ENCODE measurements around the gene FNBP1L.
"Not testable (repeated sequence)": the region's sequence is repeated elsewhere in the genome, so short reads cannot be mapped to it uniquely, and the experiment has no call there.

Gene FNBP1L

DNA sequence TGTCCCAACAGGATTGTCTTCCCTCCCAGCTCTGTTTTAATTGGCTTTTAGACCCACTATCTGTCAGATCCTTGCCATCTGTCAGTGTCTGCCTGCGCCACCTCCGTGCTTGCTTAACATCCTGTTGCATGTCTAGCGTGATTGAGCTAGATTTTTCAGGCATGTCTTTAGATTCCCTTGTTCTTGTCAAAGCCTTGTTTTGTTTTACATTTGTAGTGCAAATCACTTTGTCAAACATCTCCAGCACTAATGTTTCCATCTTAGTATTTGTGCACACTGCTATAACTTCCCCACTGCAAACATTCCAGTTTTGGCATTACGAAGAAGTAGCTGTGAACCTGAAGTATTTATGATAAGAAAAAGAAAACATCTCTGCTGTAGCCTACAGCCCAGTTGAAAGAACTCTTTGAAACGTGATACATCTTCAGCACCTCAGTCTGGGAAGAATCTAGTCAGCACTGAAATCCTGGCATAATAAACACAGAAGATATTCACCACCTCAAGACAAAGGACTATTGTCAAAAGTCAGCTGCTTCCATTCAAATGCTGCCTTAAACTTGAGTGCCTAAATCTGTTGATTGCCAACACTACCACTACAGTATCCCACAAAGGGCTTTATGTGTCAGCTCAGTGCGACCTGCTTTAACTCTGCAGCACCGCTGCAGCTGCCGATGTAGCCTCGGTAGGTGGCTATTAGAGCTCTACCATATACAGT, 105.0 kb downstream of the FNBP1L start:
- H3K36me3 ChIP-seq (ENCODE audit: insufficient read depth, low read length): peaks cover 78% of the 10 kb centered on the region

DNA sequence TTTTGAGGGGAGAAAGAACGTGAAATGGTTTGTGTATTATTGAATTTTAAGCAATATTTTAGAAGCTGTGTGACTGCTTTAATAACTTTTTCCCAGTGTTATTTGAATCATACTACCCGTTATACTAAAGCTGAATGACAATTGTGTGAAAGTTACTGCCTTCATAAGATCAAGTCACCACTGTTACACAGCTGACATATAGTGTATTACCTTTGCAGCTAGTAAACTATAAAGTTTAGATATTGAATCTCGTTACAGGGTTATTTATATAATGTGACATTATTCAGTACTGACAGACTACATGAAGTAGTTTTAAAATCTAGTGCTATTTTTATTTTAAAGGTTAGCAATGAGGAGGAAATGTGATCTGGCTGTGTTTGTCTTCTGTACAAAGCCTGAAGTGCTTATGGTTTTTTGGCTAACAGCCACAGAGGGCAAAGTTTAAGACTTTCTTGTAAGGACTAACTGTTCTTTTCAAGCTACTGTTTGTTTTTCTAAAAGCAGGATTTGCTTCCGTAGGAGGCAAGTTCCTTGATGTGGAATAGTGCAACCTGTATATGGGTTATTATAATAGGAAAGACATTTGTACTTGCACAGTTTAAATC, 106.1 kb downstream of the FNBP1L start:
- H3K4me1 ChIP-seq (ENCODE audit: insufficient read depth, low read length): peaks cover 23% of the 10 kb centered on the region
- not testable (repeated sequence) for H3K4me3 ChIP-seq (ENCODE audit: low read length); H3K27ac ChIP-seq (ENCODE audit: low read depth, low read length); H3K9me3 ChIP-seq (ENCODE audit: insufficient read depth, low read depth, low read length); H3K9ac ChIP-seq (ENCODE audit: low read depth, low read length); H3K27me3 ChIP-seq (ENCODE audit: insufficient read depth, low read length)
- peaks cover 67% of the 10 kb centered on the region for H3K36me3 ChIP-seq (ENCODE audit: insufficient read depth, low read length)
- WGBS: 83% methylated on average over 2 of the region's 4 CpGs

More for the DNA sequence above, 105.0 kb downstream of the FNBP1L start:
- Histone ChIP-seq H3K27me3 (ENCODE audit: insufficient read depth, low read length) (no peaks in the 10 kb centered on the region), H3K9me3 (ENCODE audit: insufficient read depth, low read depth, low read length) (no peaks in the 10 kb centered on the region), H3K27ac (ENCODE audit: low read depth, low read length) (peak overlapping the region; percentile 52; the same call in 1 of the 2 replicates), H3K4me3 (ENCODE audit: low read length) (no peak overlapping the region), H3K9ac (ENCODE audit: low read depth, low read length) (no peak overlapping the region), H3K4me1 (ENCODE audit: insufficient read depth, low read length) (peaks cover 23% of the 10 kb centered on the region)
- WGBS: 60% methylated on average over 9 of the region's 9 CpGs

DNA sequence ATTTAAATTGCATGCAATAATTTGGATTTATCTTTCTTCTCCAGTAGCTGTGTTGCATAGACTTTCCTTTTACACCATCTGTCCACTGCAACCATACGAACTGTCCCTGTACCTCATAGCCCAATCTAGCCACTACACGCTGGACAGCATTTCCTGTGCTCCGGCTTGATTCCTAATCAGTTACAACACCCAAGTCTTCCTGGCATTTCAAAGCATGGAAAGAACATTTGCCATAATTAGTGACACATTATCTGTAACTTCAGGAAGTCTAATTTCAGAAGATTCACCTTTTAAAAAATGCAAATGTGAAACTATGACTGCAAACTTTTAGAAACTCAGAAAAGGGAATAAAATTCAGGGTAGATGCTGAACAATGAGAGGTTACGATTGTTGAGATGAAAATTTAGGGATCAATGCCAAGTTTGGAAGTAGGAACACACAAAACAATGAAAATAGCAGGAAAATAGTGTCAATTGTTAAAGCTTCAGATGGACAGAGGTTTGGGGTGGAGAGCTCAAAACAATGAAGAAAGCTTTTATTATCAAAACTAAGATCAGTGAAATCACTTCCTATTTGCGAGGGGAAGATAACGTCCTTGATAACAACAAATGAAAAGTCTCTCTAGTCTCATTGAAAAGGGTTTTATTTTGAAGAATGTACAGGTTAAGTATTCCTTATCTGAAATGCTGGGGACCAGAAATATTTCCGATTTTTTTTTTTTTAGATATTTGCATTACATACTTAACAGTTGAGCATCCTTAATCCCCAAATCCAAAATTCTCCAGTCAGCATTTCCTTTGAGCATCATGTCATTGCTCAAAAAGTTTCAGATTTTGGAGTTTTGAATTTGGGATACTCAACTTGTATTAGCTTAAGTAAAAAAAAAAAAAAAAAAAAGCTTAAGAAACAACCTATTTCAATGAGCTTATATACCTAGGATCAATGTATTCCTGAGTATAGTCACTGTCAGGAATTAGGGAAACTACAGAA, 107.3 kb downstream of the FNBP1L start:
- Histone ChIP-seq H3K27me3 (ENCODE audit: insufficient read depth, low read length) (no peaks in the 10 kb centered on the region), H3K27ac (ENCODE audit: low read depth, low read length) (no peak overlapping the region), H3K4me1 (ENCODE audit: insufficient read depth, low read length) (peaks cover 23% of the 10 kb centered on the region), H3K9ac (ENCODE audit: low read depth, low read length) (no peak overlapping the region), H3K4me3 (ENCODE audit: low read length) (no peak overlapping the region), H3K9me3 (ENCODE audit: insufficient read depth, low read depth, low read length) (no peaks in the 10 kb centered on the region), H3K36me3 (ENCODE audit: insufficient read depth, low read length) (peaks cover 64% of the 10 kb centered on the region)
- WGBS: 93% methylated on average over 7 of the region's 7 CpGs

DNA sequence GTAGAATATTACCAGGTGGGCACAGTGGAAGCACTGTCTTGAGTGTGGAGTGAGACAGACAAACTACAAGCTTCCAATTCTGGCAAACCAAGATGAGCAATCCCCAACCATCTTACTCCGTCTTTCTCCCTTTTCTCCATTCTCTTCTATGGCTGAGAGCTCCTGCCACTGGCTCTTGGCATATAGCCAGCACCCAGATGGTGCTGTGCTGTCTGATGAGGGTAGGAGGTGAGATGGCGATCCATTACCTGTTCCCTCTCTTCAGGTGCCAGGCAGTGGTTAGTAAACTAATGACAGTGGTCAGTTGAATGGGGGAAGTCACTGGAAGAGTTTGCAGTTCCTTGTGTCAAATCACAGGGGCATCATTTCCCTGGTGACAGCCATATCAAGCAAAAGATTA, 108.4 kb downstream of the FNBP1L start:
- no peak overlapping the region for H3K27ac ChIP-seq (ENCODE audit: low read depth, low read length)
- no peaks in the 10 kb centered on the region for H3K27me3 ChIP-seq (ENCODE audit: insufficient read depth, low read length)
- H3K9me3 ChIP-seq (ENCODE audit: insufficient read depth, low read depth, low read length): no peaks in the 10 kb centered on the region
- WGBS: 97% methylated on average over 2 of the region's 2 CpGs
- no peak overlapping the region for H3K4me3 ChIP-seq (ENCODE audit: low read length)
- peaks cover 64% of the 10 kb centered on the region for H3K36me3 ChIP-seq (ENCODE audit: insufficient read depth, low read length)
- no peak overlapping the region for H3K9ac ChIP-seq (ENCODE audit: low read depth, low read length)
- H3K4me1 ChIP-seq (ENCODE audit: insufficient read depth, low read length): peaks cover 23% of the 10 kb centered on the region

DNA sequence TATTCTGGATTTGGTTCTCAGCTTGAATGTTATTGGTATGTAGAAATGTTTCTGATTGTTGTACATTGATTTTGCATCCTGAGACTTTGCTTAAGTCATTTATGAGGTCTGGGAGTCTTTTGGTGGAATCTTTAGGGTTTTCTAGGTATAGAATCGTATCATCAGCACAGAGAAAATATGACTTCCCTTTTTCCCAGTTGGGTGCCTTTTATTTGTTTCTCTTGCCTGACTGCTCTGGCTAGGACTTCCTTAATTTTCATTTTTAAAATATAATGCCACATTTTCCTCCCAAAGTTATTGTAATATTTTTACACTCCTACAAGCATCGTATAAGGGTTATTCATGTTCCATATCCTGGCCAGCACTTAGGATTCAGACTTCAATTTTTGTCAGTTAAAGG, 111.1 kb downstream of the FNBP1L start:
- 94% methylated on average over 2 of the region's 2 CpGs for WGBS
- Histone ChIP-seq H3K9ac (ENCODE audit: low read depth, low read length) (no peak overlapping the region), H3K9me3 (ENCODE audit: insufficient read depth, low read depth, low read length) (no peaks in the 10 kb centered on the region), H3K27me3 (ENCODE audit: insufficient read depth, low read length) (no peaks in the 10 kb centered on the region), H3K27ac (ENCODE audit: low read depth, low read length) (no peak overlapping the region), H3K36me3 (ENCODE audit: insufficient read depth, low read length) (peaks cover 59% of the 10 kb centered on the region), H3K4me1 (ENCODE audit: insufficient read depth, low read length) (no peaks in the 10 kb centered on the region), H3K4me3 (ENCODE audit: low read length) (no peak overlapping the region)

DNA sequence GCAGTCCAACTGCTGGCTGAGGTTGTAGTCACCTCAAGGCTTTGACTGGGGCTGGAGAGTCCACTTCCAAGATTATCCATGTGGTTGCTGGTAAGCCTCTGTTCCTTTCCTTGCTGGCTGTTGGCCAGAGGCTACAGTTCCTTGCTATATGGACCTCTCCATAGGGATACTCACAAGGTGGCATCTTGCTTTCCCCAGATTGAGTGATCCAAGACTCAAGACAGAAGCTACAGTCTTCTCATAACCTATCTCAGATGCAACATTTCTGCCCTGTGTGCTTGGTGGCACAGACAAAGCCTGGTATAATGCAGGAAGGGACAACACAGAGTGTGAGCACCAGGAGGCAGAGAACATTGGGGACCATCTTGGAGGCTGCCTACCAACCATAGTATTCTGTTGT, 111.8 kb downstream of the FNBP1L start:
- no peak overlapping the region for H3K9ac ChIP-seq (ENCODE audit: low read depth, low read length)
- no peaks in the 10 kb centered on the region for H3K9me3 ChIP-seq (ENCODE audit: insufficient read depth, low read depth, low read length)
- H3K4me3 ChIP-seq (ENCODE audit: low read length): no peak overlapping the region
- no peaks in the 10 kb centered on the region for H3K4me1 ChIP-seq (ENCODE audit: insufficient read depth, low read length)
- H3K36me3 ChIP-seq (ENCODE audit: insufficient read depth, low read length): peaks cover 55% of the 10 kb centered on the region
- no peaks in the 10 kb centered on the region for H3K27me3 ChIP-seq (ENCODE audit: insufficient read depth, low read length)
- H3K27ac ChIP-seq (ENCODE audit: low read depth, low read length): no peak overlapping the region

DNA sequence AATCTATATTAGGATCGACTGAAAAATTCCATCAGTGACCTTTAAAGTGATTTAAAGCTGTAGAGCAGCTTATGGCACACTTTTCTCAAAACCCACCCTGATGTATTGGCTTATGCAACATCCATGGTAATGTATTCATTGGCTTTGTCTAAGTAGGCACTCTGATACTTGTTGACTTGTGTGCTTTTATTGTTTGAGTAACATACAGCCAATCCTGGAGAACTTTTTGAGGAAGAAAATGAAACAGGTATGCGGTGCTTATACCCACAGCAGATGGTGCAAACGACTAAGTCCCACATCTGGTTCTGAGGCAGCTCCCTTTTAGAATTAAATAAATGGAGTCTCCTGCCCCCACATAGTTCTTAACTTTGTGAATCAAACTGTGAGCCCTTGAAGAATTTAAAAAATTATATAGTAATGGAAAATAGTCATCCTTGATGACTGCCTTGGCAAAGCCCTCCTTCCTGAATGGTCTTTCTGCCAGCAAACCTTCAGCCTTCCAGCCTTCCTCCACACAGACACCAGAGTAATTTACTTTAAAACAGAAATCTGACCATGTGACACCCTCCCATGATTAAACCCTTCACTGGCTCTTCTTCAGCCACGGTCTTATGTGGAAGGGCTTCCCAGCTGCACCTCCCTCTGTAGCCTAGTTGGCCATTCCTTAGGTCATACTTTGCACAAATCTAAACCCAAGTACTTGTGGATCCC, 117.7 kb downstream of the FNBP1L start:
- no peak overlapping the region for H3K27ac ChIP-seq (ENCODE audit: low read depth, low read length)
- H3K9me3 ChIP-seq (ENCODE audit: insufficient read depth, low read depth, low read length): no peaks in the 10 kb centered on the region
- H3K36me3 ChIP-seq (ENCODE audit: insufficient read depth, low read length): peaks cover 78% of the 10 kb centered on the region
- no peak overlapping the region for H3K4me3 ChIP-seq (ENCODE audit: low read length)
- WGBS: 89% methylated on average over 4 of the region's 4 CpGs
- H3K4me1 ChIP-seq (ENCODE audit: insufficient read depth, low read length): no peaks in the 10 kb centered on the region
- no peak overlapping the region for H3K9ac ChIP-seq (ENCODE audit: low read depth, low read length)
- H3K27me3 ChIP-seq (ENCODE audit: insufficient read depth, low read length): no peaks in the 10 kb centered on the region

DNA sequence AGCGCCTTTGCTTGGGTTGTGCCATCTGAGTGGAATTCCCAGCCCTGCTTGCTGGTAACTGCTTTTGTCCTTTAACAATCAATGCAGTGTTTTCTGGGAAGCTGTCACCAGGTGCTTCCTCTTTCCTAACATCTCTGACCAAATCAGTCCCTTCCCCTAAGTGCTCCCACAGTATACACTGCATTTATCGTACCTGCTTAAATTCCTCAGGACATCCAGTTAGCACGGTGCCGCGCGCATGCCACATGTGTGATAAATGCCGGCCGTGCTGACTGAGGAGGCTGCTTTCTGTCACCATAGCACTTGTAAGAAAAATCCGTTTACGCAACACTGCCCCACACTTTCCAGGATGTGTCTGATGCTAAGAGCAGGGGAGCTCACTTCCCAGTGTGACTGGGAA, 118.3 kb downstream of the FNBP1L start:
- H3K4me1 ChIP-seq (ENCODE audit: insufficient read depth, low read length): no peaks in the 10 kb centered on the region
- peaks cover 74% of the 10 kb centered on the region for H3K36me3 ChIP-seq (ENCODE audit: insufficient read depth, low read length)
- no peaks in the 10 kb centered on the region for H3K27me3 ChIP-seq (ENCODE audit: insufficient read depth, low read length)
- H3K9ac ChIP-seq (ENCODE audit: low read depth, low read length): no peak overlapping the region
- no peak overlapping the region for H3K4me3 ChIP-seq (ENCODE audit: low read length)
- no peaks in the 10 kb centered on the region for H3K9me3 ChIP-seq (ENCODE audit: insufficient read depth, low read depth, low read length)
- 0 out of 2 replicates have a peak overlapping the region, but pooled peaks have one; percentile 30 for H3K27ac ChIP-seq (ENCODE audit: low read depth, low read length)
- WGBS: 96% methylated on average over 10 of the region's 10 CpGs

DNA sequence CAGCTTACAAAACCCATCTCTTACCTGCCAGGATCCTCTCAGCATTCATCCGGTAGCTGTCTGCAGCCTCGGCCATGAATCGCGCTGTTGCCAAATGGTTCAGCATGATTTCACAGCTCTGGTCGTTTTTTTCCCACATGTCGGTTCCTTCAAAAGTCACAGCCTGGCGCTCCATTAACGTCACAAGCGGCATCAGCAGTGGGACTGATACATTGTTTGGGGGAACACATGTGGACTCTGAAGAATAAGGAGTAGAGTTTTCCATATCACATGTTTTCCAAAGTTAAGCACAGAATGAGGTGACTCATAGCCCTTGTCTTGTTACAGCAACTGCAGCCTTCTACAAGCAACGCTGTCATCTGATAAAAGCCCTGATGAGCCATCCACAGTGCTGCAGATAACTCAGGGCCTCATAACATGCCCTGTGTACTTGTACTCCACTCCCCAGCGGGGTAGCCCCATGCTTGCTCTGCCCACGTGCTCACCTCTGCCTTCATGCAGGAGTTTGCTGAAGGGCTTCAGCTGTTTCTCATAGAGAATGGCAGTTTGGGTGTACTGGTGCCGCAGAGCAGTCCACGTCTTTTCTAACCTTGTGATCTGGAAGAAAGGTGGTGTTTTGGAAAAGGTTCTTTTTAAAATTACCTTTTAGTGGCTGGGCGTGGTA, 119.5 kb downstream of the FNBP1L start:
- Histone ChIP-seq H3K9ac (ENCODE audit: low read depth, low read length) (no peak overlapping the region), H3K27me3 (ENCODE audit: insufficient read depth, low read length) (no peaks in the 10 kb centered on the region), H3K4me1 (ENCODE audit: insufficient read depth, low read length) (peaks cover 8% of the 10 kb centered on the region), H3K9me3 (ENCODE audit: insufficient read depth, low read depth, low read length) (no peaks in the 10 kb centered on the region), H3K36me3 (ENCODE audit: insufficient read depth, low read length) (peaks cover 74% of the 10 kb centered on the region), H3K4me3 (ENCODE audit: low read length) (no peak overlapping the region), H3K27ac (ENCODE audit: low read depth, low read length) (no peak overlapping the region)
- 94% methylated on average over 15 of the region's 15 CpGs for WGBS

DNA sequence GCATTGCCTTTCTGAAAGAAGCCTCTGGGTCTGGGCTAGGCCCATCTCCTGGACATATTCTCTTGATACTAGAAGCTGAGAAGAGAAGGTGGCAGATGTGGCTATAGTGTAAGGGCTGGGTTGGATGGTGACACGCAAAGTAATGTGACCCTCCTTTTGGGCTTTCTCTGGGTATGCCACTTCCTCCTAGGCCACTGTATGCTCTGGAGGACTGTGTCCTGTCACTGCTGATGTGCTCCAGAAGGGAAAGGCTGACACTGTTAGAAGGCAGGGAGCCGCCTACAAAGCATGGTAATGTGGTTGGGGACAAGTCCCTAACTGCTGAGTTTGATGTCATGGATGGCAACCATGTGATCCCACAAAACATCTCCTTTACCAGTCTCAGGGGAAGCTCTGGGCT, 121.6 kb downstream of the FNBP1L start:
- H3K4me1 ChIP-seq (ENCODE audit: insufficient read depth, low read length): peaks cover 10% of the 10 kb centered on the region
- H3K36me3 ChIP-seq (ENCODE audit: insufficient read depth, low read length): peaks cover 73% of the 10 kb centered on the region
- no peaks in the 10 kb centered on the region for H3K9me3 ChIP-seq (ENCODE audit: insufficient read depth, low read depth, low read length)
- WGBS: 97% methylated on average over 2 of the region's 2 CpGs
- no peak overlapping the region for H3K4me3 ChIP-seq (ENCODE audit: low read length)
- H3K27ac ChIP-seq (ENCODE audit: low read depth, low read length): no peak overlapping the region
- H3K9ac ChIP-seq (ENCODE audit: low read depth, low read length): no peak overlapping the region
- H3K27me3 ChIP-seq (ENCODE audit: insufficient read depth, low read length): no peaks in the 10 kb centered on the region
